Stimulated activated CD4-positive, alpha-beta T cell treated with anti-CD3 and anti-CD28 coated beads, TNF-alpha, amount 100 ng/mL, for 48 hours (primary cell): Measurements from ENCODE around the gene SDR39U1.

ENCODE experiments used
- DNase-seq, 3 donors: peaks; one replicate each; pipeline ENCODE4 v3.0.0-alpha.2; 2020; ENCODE audit warnings: low read depth in 3 of 3

SDR39U1 gene

GRCh38 chr14:24390701-24391468 lies 51.7 kb downstream of the SDR39U1 start:
- DNase-seq, result no peak
